Measurements from ENCODE around the gene TPD52L1. TPM values are rescaled to one million over a fixed set of nuclear protein-coding genes. Genes with fewer than 3 reads are reported as not detected.

TPD52L1 gene
- total and polyA plus RNA-seq, 10 donors, result 0.80 to 9.1 (median 3.9) TPM

- Histone ChIP-seq H3K27ac (no peak overlapping the region), H3K36me3 (no peaks in the 10 kb centered on the region), H3K9me3 (peaks cover 0 to 41% (median 37%) of the 10 kb centered on the region in 8 donors), H3K27me3 (replicated peaks in 1 of 7) (no peaks in the 10 kb centered on the region), H3K4me3 (no peak overlapping the region), H3K4me1 (no peaks in the 10 kb centered on the region)
- no peak for TF ChIP-seq POLR2AphosphoS5 (IDR thresholded peaks at IDR 0.05)
- no peak for TF ChIP-seq POLR2A (IDR thresholded peaks at IDR 0.05)
- TF ChIP-seq CTCF (IDR thresholded peaks at IDR 0.05 in 8 of 11, conservative IDR thresholded peaks at IDR 0.05 in 3 of 11), result no peak
- no peak for DNase-seq
- 92 to 98% (median 94%) methylated on average over 4 of the region's 4 CpGs for WGBS, 5 donors
- intact Hi-C loops (cut with DNase I; ENCODE audit: low total_unique reads), result no loop called here
Observed at GRCh38 chr6:125245109-125245508, 91.5 kb downstream of the TPD52L1 start.

- no peak overlapping the region for H3K27ac ChIP-seq
- H3K27me3 ChIP-seq (replicated peaks in 1 of 7), result no peaks in the 10 kb centered on the region
- DNase-seq, result no peak
- no peak for TF ChIP-seq POLR2AphosphoS5 (IDR thresholded peaks at IDR 0.05)
- no peak for TF ChIP-seq POLR2A (IDR thresholded peaks at IDR 0.05)
- TF ChIP-seq CTCF (IDR thresholded peaks at IDR 0.05 in 8 of 11, conservative IDR thresholded peaks at IDR 0.05 in 3 of 11), result no peak
- peaks cover 0 to 35% (median 31%) of the 10 kb centered on the region in 8 donors for H3K9me3 ChIP-seq
- H3K36me3 ChIP-seq, result no peaks in the 10 kb centered on the region
- no peaks in the 10 kb centered on the region for H3K4me1 ChIP-seq
- 89 to 99% (median 90%) methylated on average over 7 of the region's 7 CpGs for WGBS, 5 donors
- intact Hi-C loops (cut with DNase I; ENCODE audit: low total_unique reads), result no loop called here
- H3K4me3 ChIP-seq, result no peak overlapping the region
Observed at GRCh38 chr6:125245523-125246264, 92.1 kb downstream of the TPD52L1 start.

- no peaks in the 10 kb centered on the region for H3K4me1 ChIP-seq
- intact Hi-C loops (cut with DNase I; ENCODE audit: low total_unique reads), result no loop called here
- no peak for DNase-seq
- H3K36me3 ChIP-seq, result no peaks in the 10 kb centered on the region
- H3K27ac ChIP-seq, result no peak overlapping the region
- H3K9me3 ChIP-seq, result peaks cover 0 to 27% (median 23%) of the 10 kb centered on the region in 8 donors
- TF ChIP-seq CTCF (IDR thresholded peaks at IDR 0.05 in 8 of 11, conservative IDR thresholded peaks at IDR 0.05 in 3 of 11) (no peak), POLR2A (IDR thresholded peaks at IDR 0.05) (no peak), POLR2AphosphoS5 (IDR thresholded peaks at IDR 0.05) (no peak)
- no peak overlapping the region for H3K4me3 ChIP-seq
- no peaks in the 10 kb centered on the region for H3K27me3 ChIP-seq (replicated peaks in 1 of 7)
Observed at GRCh38 chr6:125246566-125246965, 93.0 kb downstream of the TPD52L1 start.

- H3K27me3 ChIP-seq (replicated peaks in 1 of 7), result no peaks in the 10 kb centered on the region
- intact Hi-C loops (cut with DNase I; ENCODE audit: low total_unique reads), result no loop called here
- H3K9me3 ChIP-seq, result peaks cover 0 to 14% (median 8%) of the 10 kb centered on the region in 8 donors
- no peak for DNase-seq
- H3K4me1 ChIP-seq, result no peaks in the 10 kb centered on the region
- 89 to 96% (median 95%) methylated on average over 7 of the region's 7 CpGs for WGBS, 5 donors
- no peaks in the 10 kb centered on the region for H3K36me3 ChIP-seq
- no peak for TF ChIP-seq POLR2AphosphoS5 (IDR thresholded peaks at IDR 0.05)
- no peak for TF ChIP-seq POLR2A (IDR thresholded peaks at IDR 0.05)
- TF ChIP-seq CTCF (IDR thresholded peaks at IDR 0.05 in 8 of 11, conservative IDR thresholded peaks at IDR 0.05 in 3 of 11), result no peak
- H3K27ac ChIP-seq, result no peak overlapping the region
- H3K4me3 ChIP-seq, result no peak overlapping the region
Observed at GRCh38 chr6:125248136-125248535, 94.6 kb downstream of the TPD52L1 start.
